Measurements from ENCODE around the gene RHOV.

DNA sequence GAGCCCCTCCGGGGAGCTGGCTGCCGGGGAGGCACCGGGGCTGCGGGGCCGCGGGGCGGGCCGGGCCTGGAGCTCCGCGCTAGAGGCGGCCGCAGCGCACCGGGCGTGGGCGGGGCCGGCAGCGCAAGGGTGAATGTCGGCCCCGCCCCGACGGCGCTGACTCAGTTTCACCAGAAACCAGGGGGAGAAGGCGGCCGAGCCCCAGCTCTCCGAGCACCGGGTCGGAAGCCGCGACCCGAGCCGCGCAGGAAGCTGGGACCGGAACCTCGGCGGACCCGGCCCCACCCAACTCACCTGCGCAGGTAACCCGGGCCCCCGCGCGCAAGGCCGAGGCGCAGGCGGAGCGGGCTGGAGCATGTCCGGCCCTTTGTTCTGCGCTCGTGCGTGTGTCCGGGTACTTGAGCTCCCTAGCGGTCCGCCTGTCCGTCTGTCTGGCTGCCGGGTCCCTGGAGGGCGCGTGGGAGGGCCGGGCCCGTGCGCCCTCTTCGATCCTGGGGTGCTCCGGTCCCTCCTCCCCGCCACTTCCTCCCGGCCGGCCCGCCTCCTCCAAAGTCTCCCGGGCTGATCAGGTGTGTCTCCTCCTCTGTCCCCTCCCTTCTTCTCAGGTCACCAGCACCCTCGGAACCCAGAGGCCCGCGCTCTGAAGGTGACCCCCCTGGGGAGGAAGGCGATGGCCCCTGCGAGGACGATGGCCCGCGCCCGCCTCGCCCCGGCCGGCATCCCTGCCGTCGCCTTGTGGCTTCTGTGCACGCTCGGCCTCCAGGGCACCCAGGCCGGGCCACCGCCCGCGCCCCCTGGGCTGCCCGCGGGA, 29.9 kb downstream of the RHOV start, which contains the start of gene SPINT1:
- TF ChIP-seq, protein P1, sequence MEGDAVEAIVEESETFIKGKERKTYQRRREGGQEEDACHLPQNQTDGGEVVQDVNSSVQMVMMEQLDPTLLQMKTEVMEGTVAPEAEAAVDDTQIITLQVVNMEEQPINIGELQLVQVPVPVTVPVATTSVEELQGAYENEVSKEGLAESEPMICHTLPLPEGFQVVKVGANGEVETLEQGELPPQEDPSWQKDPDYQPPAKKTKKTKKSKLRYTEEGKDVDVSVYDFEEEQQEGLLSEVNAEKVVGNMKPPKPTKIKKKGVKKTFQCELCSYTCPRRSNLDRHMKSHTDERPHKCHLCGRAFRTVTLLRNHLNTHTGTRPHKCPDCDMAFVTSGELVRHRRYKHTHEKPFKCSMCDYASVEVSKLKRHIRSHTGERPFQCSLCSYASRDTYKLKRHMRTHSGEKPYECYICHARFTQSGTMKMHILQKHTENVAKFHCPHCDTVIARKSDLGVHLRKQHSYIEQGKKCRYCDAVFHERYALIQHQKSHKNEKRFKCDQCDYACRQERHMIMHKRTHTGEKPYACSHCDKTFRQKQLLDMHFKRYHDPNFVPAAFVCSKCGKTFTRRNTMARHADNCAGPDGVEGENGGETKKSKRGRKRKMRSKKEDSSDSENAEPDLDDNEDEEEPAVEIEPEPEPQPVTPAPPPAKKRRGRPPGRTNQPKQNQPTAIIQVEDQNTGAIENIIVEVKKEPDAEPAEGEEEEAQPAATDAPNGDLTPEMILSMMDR (IDR thresholded peaks at IDR 0.05; ENCODE audit: poor library complexity) = no peak
- TF ChIP-seq EZH2 (IDR thresholded peaks at IDR 0.05; ENCODE audit: borderline replicate concordance) = no peak

Data from hepatocyte (in vitro differentiated cells).